Kidney (tissue), 14 donors: ENCODE data around the gene GRPEL2. TPM values are rescaled to one million over a fixed set of nuclear protein-coding genes. Genes with fewer than 3 reads are reported as not detected.

ENCODE experiments used
- DNase-seq, 5 donors: peaks; one replicate each; pipeline ENCODE4 v3.0.0-alpha.2; 2013 to 2020
- FAIRE-seq: peaks from 2 replicates; lab custom pipeline; 2012; peaks lifted over from hg19 to GRCh38; lab: Jason Lieb, UNC
- H3K27ac ChIP-seq, 2 donors: one replicate each; pipeline ENCODE4 v1.7.0; 2013; ENCODE audit warnings: low read depth in 2 of 2, low read length in 2 of 2, inconsistent platforms in 1 of 2
- H3K27me3 ChIP-seq: one replicate; pipeline ENCODE4 v1.7.1; 2013; ENCODE audit warnings: low read length, inconsistent platforms; ENCODE audit not compliant: control insufficient read depth, insufficient read depth
- H3K36me3 ChIP-seq, 3 donors: one replicate each; pipeline versions ENCODE4 v1.7.0 to v1.7.1; 2013; ENCODE audit warnings: low read length in 3 of 3, control low read depth in 1 of 3, inconsistent platforms in 1 of 3; ENCODE audit not compliant: insufficient read depth in 3 of 3, control insufficient read depth in 2 of 3
- H3K4me1 ChIP-seq, 3 donors: one replicate each; pipeline versions ENCODE4 v1.7.0 to v1.7.1; 2013; ENCODE audit warnings: low read length in 3 of 3, inconsistent platforms in 1 of 3, low read depth in 1 of 3; ENCODE audit not compliant: control insufficient read depth in 2 of 3, insufficient read depth in 2 of 3
- H3K4me3 ChIP-seq, 3 donors: one replicate each; pipeline versions ENCODE4 v1.7.0 to v1.8.1; 2013; ENCODE audit warnings: low read length in 3 of 3, control low read depth in 1 of 3, inconsistent platforms in 1 of 3
- H3K9ac ChIP-seq, 3 donors: one replicate each; pipeline versions ENCODE4 v1.7.0 to v1.7.1; 2013; ENCODE audit warnings: low read length in 3 of 3, control low read depth in 1 of 3, inconsistent platforms in 1 of 3
- H3K9me3 ChIP-seq, 3 donors: one replicate each; pipeline versions ENCODE4 v1.7.0 to v1.7.1; 2013; ENCODE audit warnings: low read length in 3 of 3, control low read depth in 1 of 3, inconsistent platforms in 1 of 3; ENCODE audit not compliant: control insufficient read depth in 2 of 3, insufficient read depth in 1 of 3
- intact Hi-C: fragments of 100-400 bp; cut with DNase I; formaldehyde crosslinking; loops from one replicate; pipeline ENCODE4 v1.11.1; 2022
- polyA plus RNA-seq: library from polyadenylated mRNA; stranded (reverse); fragments of 350-450 nt; fragmentation: Illumina TruSeq; extraction: RNeasy Lipid Tissue Mini Kit (QIAGEN cat#74804); gene quantifications from one replicate; pipeline ENCODE4 v1.2.3, GENCODE V29; 2014; ENCODE audit warnings: low read depth, low replicate concordance; ENCODE audit not compliant: insufficient read depth
- total RNA-seq: library from RNA; stranded (reverse); fragmentation: NEBNext Ultra II Directional; extraction: Animal tissue kit (Norgen Biotek cat#: 25700); gene quantifications from one replicate; pipeline ENCODE4 v1.2.1, GENCODE V29; 2021
- TF ChIP-seq, protein P1 (sequence below): IDR thresholded peaks from 3 replicates; pipeline ENCODE4 v1.5.1; 2012; ENCODE audit warnings: mild to moderate bottlenecking, moderate library complexity, borderline replicate concordance; ENCODE audit not compliant: insufficient read depth; ENCODE audit errors: extremely low read depth
- donor health status: control.
- donor health status: control.
- donor health status: control.
- donor health status: control.
- donor health status: control.
- donor health status: DM: yes; HTN: yes; CAD: no.
- donor health status: Normal renal cell carcinoma (clear cell type).

GRPEL2 gene
- total and polyA plus RNA-seq, 2 donors from 2014 or later = 7.6 to 16.9 TPM

DNA sequence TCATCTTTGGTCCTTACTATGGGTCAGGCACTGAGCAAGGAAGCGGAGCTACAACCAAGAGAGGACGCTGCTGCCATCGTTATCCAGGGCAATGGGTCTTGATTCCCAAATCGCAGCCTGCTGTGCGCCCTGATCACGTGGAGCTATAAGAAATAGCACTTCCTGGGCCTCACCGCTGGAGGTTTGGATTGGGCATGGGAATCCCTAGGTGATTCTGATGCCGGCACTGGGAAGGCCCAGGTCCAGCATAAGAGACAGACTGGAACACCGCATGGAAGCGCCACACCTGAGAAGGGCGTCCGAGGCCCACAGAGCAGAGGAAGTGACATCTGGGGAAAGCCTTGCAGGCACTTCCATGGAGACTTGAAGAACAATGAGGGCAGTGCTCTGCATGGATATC lies 30.8 kb downstream of the GRPEL2 start:
- Histone ChIP-seq H3K4me1 (peaks cover 0 to 4% (median 4%) of the 10 kb centered on the region in 3 donors), H3K27me3 (no peaks in the 10 kb centered on the region), H3K9ac (no peak overlapping the region), H3K27ac (no peak overlapping the region), H3K9me3 (no peaks in the 10 kb centered on the region), H3K4me3 (no peak overlapping the region), H3K36me3 (no peaks in the 10 kb centered on the region)
- FAIRE-seq (no peak), DNase-seq (no peak)
- intact Hi-C loops = loop anchor here (10.0 kb wide), 1 partner anchor 59 kb away; no protein-coding TSS in a partner anchor
- TF ChIP-seq, protein P1, sequence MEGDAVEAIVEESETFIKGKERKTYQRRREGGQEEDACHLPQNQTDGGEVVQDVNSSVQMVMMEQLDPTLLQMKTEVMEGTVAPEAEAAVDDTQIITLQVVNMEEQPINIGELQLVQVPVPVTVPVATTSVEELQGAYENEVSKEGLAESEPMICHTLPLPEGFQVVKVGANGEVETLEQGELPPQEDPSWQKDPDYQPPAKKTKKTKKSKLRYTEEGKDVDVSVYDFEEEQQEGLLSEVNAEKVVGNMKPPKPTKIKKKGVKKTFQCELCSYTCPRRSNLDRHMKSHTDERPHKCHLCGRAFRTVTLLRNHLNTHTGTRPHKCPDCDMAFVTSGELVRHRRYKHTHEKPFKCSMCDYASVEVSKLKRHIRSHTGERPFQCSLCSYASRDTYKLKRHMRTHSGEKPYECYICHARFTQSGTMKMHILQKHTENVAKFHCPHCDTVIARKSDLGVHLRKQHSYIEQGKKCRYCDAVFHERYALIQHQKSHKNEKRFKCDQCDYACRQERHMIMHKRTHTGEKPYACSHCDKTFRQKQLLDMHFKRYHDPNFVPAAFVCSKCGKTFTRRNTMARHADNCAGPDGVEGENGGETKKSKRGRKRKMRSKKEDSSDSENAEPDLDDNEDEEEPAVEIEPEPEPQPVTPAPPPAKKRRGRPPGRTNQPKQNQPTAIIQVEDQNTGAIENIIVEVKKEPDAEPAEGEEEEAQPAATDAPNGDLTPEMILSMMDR = no peak

DNA sequence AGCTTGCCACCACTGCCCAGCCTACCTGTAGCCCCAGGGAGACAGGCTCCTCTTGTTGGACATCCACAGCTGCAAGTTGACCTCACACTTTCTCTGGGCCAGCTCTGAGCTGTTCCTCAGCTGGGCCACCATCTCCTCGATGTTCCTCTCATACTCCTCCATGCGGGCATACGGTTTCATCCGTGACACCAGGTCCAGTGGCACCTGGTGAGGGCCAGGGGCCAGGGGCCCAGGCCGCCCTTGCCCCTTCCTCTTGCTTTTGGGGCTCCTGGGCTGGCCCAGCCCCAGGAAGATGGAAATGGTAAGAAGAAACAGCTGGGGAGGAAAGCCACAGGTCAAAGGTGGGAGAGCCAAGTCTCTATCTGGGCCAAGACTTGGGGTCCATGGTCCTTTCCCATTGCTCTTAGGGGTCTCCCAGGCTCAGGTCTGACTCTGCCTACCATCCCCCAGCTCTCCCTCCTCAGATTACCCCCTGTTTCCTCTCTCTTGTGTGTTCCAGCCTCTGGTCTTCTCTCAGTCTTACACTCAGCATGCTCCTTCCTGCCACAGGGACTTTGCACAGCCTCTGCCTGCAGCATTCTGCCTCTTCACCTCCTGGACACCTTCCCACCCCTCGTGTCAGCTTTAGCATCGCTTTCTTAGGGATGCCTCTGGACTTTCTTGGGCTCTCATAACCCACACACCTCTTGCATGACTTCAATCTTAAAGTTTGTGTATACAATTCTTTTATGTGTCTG lies 31.6 kb downstream of the GRPEL2 start:
- no peak overlapping the region for H3K9ac ChIP-seq
- no peaks in the 10 kb centered on the region for H3K27me3 ChIP-seq
- H3K36me3 ChIP-seq = no peaks in the 10 kb centered on the region
- no peak overlapping the region for H3K4me3 ChIP-seq
- TF ChIP-seq, protein P1 = no peak
- H3K4me1 ChIP-seq = peaks cover 0 to 4% (median 3%) of the 10 kb centered on the region in 3 donors
- H3K27ac ChIP-seq = no peak overlapping the region
- intact Hi-C loops = loop anchor here (10.0 kb wide), 1 partner anchor 58 kb away; no protein-coding TSS in a partner anchor
- no peak for DNase-seq
- FAIRE-seq = no peak
- no peaks in the 10 kb centered on the region for H3K9me3 ChIP-seq

- no peaks in the 10 kb centered on the region for H3K27me3 ChIP-seq
- no peaks in the 10 kb centered on the region for H3K9me3 ChIP-seq
- H3K9ac ChIP-seq = no peak overlapping the region
- no peak overlapping the region for H3K4me3 ChIP-seq
- no peaks in the 10 kb centered on the region for H3K36me3 ChIP-seq
- peaks cover 0 to 9% (median 9%) of the 10 kb centered on the region in 3 donors for H3K4me1 ChIP-seq
- intact Hi-C loops = loop anchor here (10.0 kb wide), 1 partner anchor 56 kb away; no protein-coding TSS in a partner anchor
- TF ChIP-seq, protein P1 = no peak
- DNase-seq = peak in 1 of 5 donors; percentile 4
- H3K27ac ChIP-seq = peak overlapping the region in 1 of 2 donors; percentile 36
- no peak for FAIRE-seq
Observed at GRCh38 chr5:149378241-149378820, 33.0 kb downstream of the GRPEL2 start.
